Measurements from ENCODE around the gene QDPR.
"Not testable (repeated sequence)": the region's sequence is repeated elsewhere in the genome, so short reads cannot be mapped to it uniquely, and the experiment has no call there.

The QDPR gene

GRCh38 chr4:17489721-17490120 lies 22.2 kb downstream of the QDPR start:
- no peak for DNase-seq

GRCh38 chr4:17489123-17489522 lies 22.8 kb downstream of the QDPR start:
- DNase-seq: no peak

- DNase-seq: no peak
Observed at GRCh38 chr4:17482716-17483115, 29.2 kb downstream of the QDPR start.

- DNase-seq: no peak
Observed at GRCh38 chr4:17480955-17481354, 30.9 kb downstream of the QDPR start.

- no peak for DNase-seq
Observed at GRCh38 chr4:17480210-17480927, 31.5 kb downstream of the QDPR start.

GRCh38 chr4:17477774-17478472 lies 34.0 kb downstream of the QDPR start:
- DNase-seq: no peak

GRCh38 chr4:17476853-17477252 lies 35.0 kb downstream of the QDPR start:
- no peak for DNase-seq

GRCh38 chr4:17475481-17475880 lies 36.4 kb downstream of the QDPR start:
- no peak for DNase-seq

- DNase-seq: no peak
Observed at GRCh38 chr4:17469931-17470674, 41.8 kb downstream of the QDPR start.

- no peak for DNase-seq
Observed at GRCh38 chr4:17468619-17469221, 43.2 kb downstream of the QDPR start.

- DNase-seq: no peak
Observed at GRCh38 chr4:17463606-17464005, 48.3 kb downstream of the QDPR start.

GRCh38 chr4:17450269-17450804 lies 61.6 kb downstream of the QDPR start:
- DNase-seq: no peak

- DNase-seq: no peak
Observed at GRCh38 chr4:17448689-17449088, 63.2 kb downstream of the QDPR start.

- peak; percentile 37 for DNase-seq
Observed at GRCh38 chr4:17447675-17448298, 64.1 kb downstream of the QDPR start.

- DNase-seq: no peak
Observed at GRCh38 chr4:17447056-17447455, 64.8 kb downstream of the QDPR start.

GRCh38 chr4:17442477-17442876 lies 69.4 kb downstream of the QDPR start:
- not testable (repeated sequence) for DNase-seq

GRCh38 chr4:17437396-17437795 lies 74.5 kb downstream of the QDPR start:
- DNase-seq: no peak

- DNase-seq: no peak
Observed at GRCh38 chr4:17436750-17437090, 75.2 kb downstream of the QDPR start.

Measured in activated CD8-positive, alpha-beta memory T cell treated with anti-CD3 and anti-CD28 coated beads, Interleukin-2, amount 50 U/mL, for 4 hours (primary cell).